Sigmoid colon (tissue), 4 donors: ENCODE results near the gene GBX2.

Experiments
- CTCF ChIP-seq, 4 experiments: fragments of 450-650 bp in 3 of 4; fragments of 200-600 bp in 1 of 4; IDR thresholded peaks; one replicate each; pipeline ENCODE4 v1.5.1; 2016 to 2019; ENCODE audit warnings: antibody characterized with exemption in 4 of 4, mild to moderate bottlenecking in 3 of 4, moderate library complexity in 2 of 4
- EP300 ChIP-seq, 4 donors: sonication (generic); formaldehyde crosslinking; IDR thresholded peaks; one replicate each; pipeline ENCODE4 v1.6.1; 2017; ENCODE audit warnings: antibody characterized with exemption in 4 of 4
- POLR2A ChIP-seq, 2 donors: fragments of 450-650 bp; IDR thresholded peaks; one replicate each; pipeline ENCODE4 v1.6.1; 2016; ENCODE audit warnings: antibody characterized with exemption in 2 of 2, mild to moderate bottlenecking in 2 of 2, moderate library complexity in 2 of 2
- POLR2AphosphoS5 ChIP-seq, 4 donors: sonication (generic); formaldehyde crosslinking; IDR thresholded peaks; one replicate each; pipeline ENCODE4 v1.6.1; 2017; ENCODE audit warnings: antibody characterized with exemption in 4 of 4

- TF ChIP-seq POLR2A (IDR thresholded peaks at IDR 0.05) (no peak), CTCF (IDR thresholded peaks at IDR 0.05) (no peak), EP300 (IDR thresholded peaks at IDR 0.05) (no peak), POLR2AphosphoS5 (IDR thresholded peaks at IDR 0.05) (no peak)
Observed at GRCh38 chr2:236117861-236118269, 50.3 kb downstream of the GBX2 start.
